SK-N-SH treated with all-trans-retinoic acid at 6 μM for 48 hours (cell line): Measurements from ENCODE around the gene AIM2.

Experiments
- RARB ChIP-seq: fragments of 250-450 bp; sonication (Bioruptor Pico); IDR thresholded peaks from 2 replicates; pipeline ENCODE4 v1.8.0; 2021; ENCODE audit warnings: mild to moderate bottlenecking, moderate library complexity
- SNAI2 ChIP-seq: fragments of 250-450 bp; sonication (Bioruptor Pico); IDR thresholded peaks from 2 replicates; pipeline ENCODE4 v1.5.0; 2020; ENCODE audit warnings: mild to moderate bottlenecking, moderate library complexity
- TF ChIP-seq, protein P1 (sequence below): fragments of 250-450 bp; sonication (Bioruptor Pico); IDR thresholded peaks from 2 replicates; pipeline ENCODE4 v1.5.0; 2020; ENCODE audit warnings: mild to moderate bottlenecking, moderate library complexity

DNA sequence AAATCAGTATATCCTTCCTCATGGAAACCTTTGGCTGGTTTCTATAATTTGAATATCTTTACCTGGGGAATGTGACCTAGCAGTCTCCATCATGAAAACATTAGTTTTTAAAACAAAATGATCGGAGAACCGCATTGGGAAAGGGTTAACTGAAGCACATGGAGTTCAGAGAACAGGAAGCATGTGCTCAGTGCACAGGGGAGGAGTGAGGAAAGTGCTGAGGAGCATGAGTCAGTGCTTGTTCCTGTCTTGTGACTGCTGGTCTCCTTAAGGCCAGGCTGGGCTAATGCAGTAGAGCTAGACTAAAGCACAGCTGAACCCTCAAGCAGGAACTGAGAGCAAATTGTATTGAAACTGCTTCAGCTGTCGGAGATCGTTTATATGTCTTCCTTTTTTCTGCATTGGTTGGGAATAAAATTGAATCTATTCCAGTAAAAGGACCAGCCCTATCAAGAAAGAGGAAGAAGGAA lies 61.1 kb downstream of the AIM2 start:
- TF ChIP-seq RARB = 0 out of 2 replicates have a peak, but pooled peaks have one; percentile 38
- TF ChIP-seq, protein P1, sequence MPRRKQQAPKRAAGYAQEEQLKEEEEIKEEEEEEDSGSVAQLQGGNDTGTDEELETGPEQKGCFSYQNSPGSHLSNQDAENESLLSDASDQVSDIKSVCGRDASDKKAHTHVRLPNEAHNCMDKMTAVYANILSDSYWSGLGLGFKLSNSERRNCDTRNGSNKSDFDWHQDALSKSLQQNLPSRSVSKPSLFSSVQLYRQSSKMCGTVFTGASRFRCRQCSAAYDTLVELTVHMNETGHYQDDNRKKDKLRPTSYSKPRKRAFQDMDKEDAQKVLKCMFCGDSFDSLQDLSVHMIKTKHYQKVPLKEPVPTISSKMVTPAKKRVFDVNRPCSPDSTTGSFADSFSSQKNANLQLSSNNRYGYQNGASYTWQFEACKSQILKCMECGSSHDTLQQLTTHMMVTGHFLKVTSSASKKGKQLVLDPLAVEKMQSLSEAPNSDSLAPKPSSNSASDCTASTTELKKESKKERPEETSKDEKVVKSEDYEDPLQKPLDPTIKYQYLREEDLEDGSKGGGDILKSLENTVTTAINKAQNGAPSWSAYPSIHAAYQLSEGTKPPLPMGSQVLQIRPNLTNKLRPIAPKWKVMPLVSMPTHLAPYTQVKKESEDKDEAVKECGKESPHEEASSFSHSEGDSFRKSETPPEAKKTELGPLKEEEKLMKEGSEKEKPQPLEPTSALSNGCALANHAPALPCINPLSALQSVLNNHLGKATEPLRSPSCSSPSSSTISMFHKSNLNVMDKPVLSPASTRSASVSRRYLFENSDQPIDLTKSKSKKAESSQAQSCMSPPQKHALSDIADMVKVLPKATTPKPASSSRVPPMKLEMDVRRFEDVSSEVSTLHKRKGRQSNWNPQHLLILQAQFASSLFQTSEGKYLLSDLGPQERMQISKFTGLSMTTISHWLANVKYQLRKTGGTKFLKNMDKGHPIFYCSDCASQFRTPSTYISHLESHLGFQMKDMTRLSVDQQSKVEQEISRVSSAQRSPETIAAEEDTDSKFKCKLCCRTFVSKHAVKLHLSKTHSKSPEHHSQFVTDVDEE (CRISPR knock-in tag) = no peak
- TF ChIP-seq SNAI2 (CRISPR knock-in tag) = no peak
